Common myeloid progenitor, CD34-positive (primary cell): ENCODE measurements around the gene SGCA.

Experiments
- CTCF ChIA-PET: fragments of 350-600 bp; sonication (Branson Sonifier 250); formaldehyde crosslinking; loops from one replicate; lab custom pipeline; 2021; ENCODE audit warnings: antibody characterized with exemption; lab: Charles Lee
- POLR2A ChIA-PET: fragments of 350-600 bp; sonication (Branson Sonifier 250); formaldehyde crosslinking; loops from one replicate; lab custom pipeline; 2021; ENCODE audit warnings: antibody characterized with exemption; lab: Charles Lee
- DNase-seq, 3 donors: peaks; one replicate each; pipeline versions ENCODE4 v3.0.0 to v3.0.0-alpha.2; 2013
- H3K27ac ChIP-seq, 2 experiments: 1 replicate in 1 of 2; 2 replicates in 1 of 2; pipeline ENCODE4 v1.7.0; 2013; ENCODE audit warnings: inconsistent platforms in 2 of 2, low read length in 2 of 2, mild to moderate bottlenecking in 2 of 2, low read depth in 1 of 2, moderate library complexity in 1 of 2; ENCODE audit not compliant: severe bottlenecking in 2 of 2, insufficient read depth in 1 of 2, poor library complexity in 1 of 2
- H3K27me3 ChIP-seq, 5 experiments: replicated peaks in 2 of 5; 1 replicate in 3 of 5; 2 replicates in 2 of 5; pipeline versions ENCODE4 v1.6.1 to v1.7.0; 2013; ENCODE audit warnings: low read length in 4 of 5, mild to moderate bottlenecking in 2 of 5, moderate library complexity in 2 of 5, inconsistent platforms in 1 of 5; ENCODE audit not compliant: insufficient read depth in 5 of 5, control insufficient read depth in 4 of 5
- H3K36me3 ChIP-seq, 4 experiments: 1 replicate in 2 of 4; 2 replicates in 2 of 4; pipeline versions ENCODE4 v1.6.1 to v1.7.0; 2013; ENCODE audit warnings: low read length in 3 of 4, control low read depth in 1 of 4, mild to moderate bottlenecking in 1 of 4; ENCODE audit not compliant: control insufficient read depth in 4 of 4, insufficient read depth in 4 of 4
- H3K4me1 ChIP-seq, 4 experiments: 1 replicate in 3 of 4; 2 replicates in 1 of 4; pipeline versions ENCODE4 v1.6.1 to v1.7.1; 2013; ENCODE audit warnings: low read length in 3 of 4, mild to moderate bottlenecking in 3 of 4, control low read depth in 1 of 4, inconsistent platforms in 1 of 4, moderate library complexity in 1 of 4; ENCODE audit not compliant: control insufficient read depth in 4 of 4, insufficient read depth in 4 of 4; ENCODE audit errors: control extremely low read depth in 1 of 4
- H3K4me3 ChIP-seq, 7 experiments: 1 replicate in 4 of 7; 2 replicates in 3 of 7; pipeline versions ENCODE4 v1.5.1 to v1.7.0; 2013; ENCODE audit warnings: mild to moderate bottlenecking in 7 of 7, low read length in 6 of 7, moderate library complexity in 6 of 7, inconsistent platforms in 2 of 7, low read depth in 2 of 7, control low read depth in 1 of 7; ENCODE audit not compliant: insufficient read depth in 4 of 7, control insufficient read depth in 1 of 7; ENCODE audit errors: extremely low read depth in 1 of 7
- H3K9me3 ChIP-seq, 5 experiments: 1 replicate in 4 of 5; 2 replicates in 1 of 5; pipeline versions ENCODE4 v1.6.1 to v1.7.1; 2013; ENCODE audit warnings: low read length in 4 of 5, mild to moderate bottlenecking in 2 of 5, inconsistent platforms in 1 of 5, low read depth in 1 of 5, moderate library complexity in 1 of 5; ENCODE audit not compliant: control insufficient read depth in 4 of 5, insufficient read depth in 2 of 5; ENCODE audit errors: control extremely low read depth in 1 of 5
- WGBS: methylation state at CpG from one replicate; pipeline ENCODE4 v1.1.5; 2013; ENCODE audit not compliant: insufficient coverage; 5-methylcytosine and 5-hydroxymethylcytosine counted together

SGCA gene

DNA sequence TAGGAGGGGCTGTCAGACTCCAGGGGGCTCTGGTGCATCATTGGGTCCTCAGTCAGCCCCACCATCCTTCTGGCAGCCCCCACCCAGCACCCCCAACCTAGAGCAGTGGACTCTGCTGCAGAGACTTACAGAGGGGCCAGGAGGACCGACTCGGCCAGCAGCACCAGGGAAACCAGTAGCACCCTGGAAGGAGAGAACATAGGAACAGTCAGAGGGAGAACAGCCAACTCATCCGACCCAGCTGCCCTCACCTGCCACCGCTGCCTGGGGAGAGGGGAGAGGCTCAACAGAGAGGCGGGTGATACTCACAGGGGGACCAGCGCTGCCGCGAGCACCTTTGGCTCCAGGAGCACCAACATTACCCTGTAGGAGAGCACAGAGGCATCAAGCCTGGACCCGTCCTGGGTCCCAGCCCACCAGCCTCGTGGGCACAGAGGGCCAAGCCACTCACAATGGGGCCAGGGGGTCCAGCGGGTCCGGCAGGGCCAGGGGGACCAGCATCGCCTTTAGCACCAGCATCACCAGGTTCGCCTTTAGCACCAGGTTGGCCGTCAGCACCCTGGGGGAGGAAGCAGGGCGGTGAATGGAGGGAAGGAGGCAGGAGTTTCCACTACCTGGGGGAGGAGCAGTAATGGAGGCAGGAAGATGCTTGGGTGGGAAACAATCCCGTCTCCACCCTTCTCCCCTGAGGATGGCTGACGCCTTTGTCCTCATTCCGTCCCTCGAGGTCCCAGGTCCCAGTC is 23.9 kb downstream of the SGCA start:
- no peak for DNase-seq
- H3K9me3 ChIP-seq = no peaks in the 10 kb centered on the region
- WGBS = 99% methylated on average over 15 of the region's 20 CpGs
- no peaks in the 10 kb centered on the region for H3K36me3 ChIP-seq
- ChIA-PET CTCF (no interaction called here), POLR2A (no interaction called here)
- peaks cover 0 to 4% (median 3%) of the 10 kb centered on the region in 4 experiments for H3K4me1 ChIP-seq
- no peak overlapping the region for H3K4me3 ChIP-seq
- H3K27ac ChIP-seq = no peak overlapping the region
- H3K27me3 ChIP-seq = no peaks in the 10 kb centered on the region

GRCh38 chr17:50190293-50190602 is 24.4 kb downstream of the SGCA start:
- H3K27ac ChIP-seq = no peak overlapping the region
- DNase-seq = no peak
- H3K9me3 ChIP-seq = no peaks in the 10 kb centered on the region
- no peaks in the 10 kb centered on the region for H3K4me1 ChIP-seq
- no peaks in the 10 kb centered on the region for H3K27me3 ChIP-seq
- WGBS = 98% methylated on average over 4 of the region's 8 CpGs
- POLR2A ChIA-PET = no interaction called here
- no peak overlapping the region for H3K4me3 ChIP-seq
- CTCF ChIA-PET = no interaction called here
- H3K36me3 ChIP-seq = no peaks in the 10 kb centered on the region

DNA sequence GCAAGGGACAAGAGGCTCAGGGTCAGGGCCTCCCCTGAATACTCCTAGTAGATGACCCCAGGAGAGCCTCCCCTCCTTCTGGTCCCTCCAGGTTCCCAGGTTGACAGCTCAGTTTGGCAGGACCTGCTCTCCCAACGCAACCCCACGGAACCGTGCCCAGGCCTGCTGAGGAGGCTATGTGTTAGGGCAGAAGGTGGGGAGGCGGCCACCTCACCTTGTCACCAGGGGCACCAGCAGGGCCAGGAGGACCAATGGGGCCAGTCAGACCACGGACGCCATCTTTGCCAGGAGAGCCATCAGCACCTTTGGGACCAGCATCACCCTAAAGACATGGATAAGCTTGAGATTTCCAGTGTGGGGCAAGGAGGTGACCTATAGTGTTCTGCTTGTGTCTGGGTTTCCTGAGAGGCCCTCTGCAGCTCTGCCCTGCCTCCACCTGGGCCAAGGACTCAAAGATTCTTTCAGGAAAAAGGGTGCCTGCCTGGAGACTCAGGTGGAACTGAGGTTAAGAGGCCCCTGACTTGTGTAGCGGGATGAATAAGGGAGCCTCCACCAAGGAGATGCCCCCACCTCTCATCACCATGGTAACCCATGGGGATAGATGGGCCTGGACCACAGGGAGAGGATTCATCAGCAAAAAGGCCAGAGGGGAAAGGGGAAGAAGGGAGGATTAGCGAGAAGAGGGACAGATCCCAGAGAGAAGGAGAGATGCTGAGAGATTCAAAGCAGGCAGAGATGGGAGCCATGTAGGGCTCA is 25.0 kb downstream of the SGCA start:
- DNase-seq = no peak
- Histone ChIP-seq H3K4me3 (no peak overlapping the region), H3K36me3 (no peaks in the 10 kb centered on the region), H3K27me3 (no peaks in the 10 kb centered on the region), H3K27ac (no peak overlapping the region), H3K9me3 (no peaks in the 10 kb centered on the region), H3K4me1 (no peaks in the 10 kb centered on the region)
- POLR2A ChIA-PET = no interaction called here
- CTCF ChIA-PET = interaction anchor here (0.9 kb wide), 1 partner anchor 20 kb away, joined by 3 read pairs; no protein-coding TSS in a partner anchor
- WGBS = 93% methylated on average over 8 of the region's 8 CpGs

DNA sequence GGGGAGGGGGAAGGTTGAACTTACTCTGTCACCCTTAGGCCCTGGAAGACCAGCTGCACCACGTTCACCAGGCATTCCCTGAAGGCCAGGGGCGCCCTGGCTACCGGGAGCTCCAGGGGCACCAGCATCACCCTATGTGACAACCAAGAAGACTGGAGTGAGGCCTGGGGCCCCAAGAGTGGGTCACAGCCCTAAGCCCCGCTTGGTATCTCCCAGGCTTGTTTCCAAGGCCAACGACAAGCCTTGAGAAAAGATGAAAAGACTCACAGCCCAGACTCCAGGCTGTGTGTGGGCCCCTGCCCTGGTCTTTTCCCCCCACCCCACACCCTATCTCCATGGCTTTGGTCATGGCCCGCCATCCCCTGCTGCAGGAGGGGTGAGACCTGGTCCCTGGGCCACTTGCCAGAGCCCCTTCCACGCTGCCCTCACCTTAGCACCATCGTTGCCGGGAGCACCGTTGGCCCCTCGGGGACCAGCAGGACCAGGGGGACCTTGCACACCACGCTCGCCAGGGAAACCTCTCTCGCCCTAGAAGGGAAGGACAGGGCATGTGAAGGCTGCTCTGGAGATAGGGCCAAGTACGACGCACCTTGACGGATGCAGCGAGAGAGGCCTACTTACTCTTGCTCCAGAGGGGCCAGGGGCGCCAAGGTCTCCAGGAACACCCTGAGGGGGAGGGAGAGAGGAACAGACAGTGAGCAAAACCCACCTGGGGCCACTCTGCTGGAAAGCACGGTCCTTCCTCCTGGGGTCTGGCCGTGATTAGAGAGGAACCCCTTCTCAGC is 25.7 kb downstream of the SGCA start:
- POLR2A ChIA-PET = no interaction called here
- no peak for DNase-seq
- no peak overlapping the region for H3K4me3 ChIP-seq
- H3K9me3 ChIP-seq = no peaks in the 10 kb centered on the region
- no peaks in the 10 kb centered on the region for H3K4me1 ChIP-seq
- no peaks in the 10 kb centered on the region for H3K36me3 ChIP-seq
- CTCF ChIA-PET = interaction anchor here (0.9 kb wide), 1 partner anchor 21 kb away, joined by 3 read pairs; no protein-coding TSS in a partner anchor
- 87% methylated on average over 15 of the region's 21 CpGs for WGBS
- H3K27me3 ChIP-seq = no peaks in the 10 kb centered on the region
- no peak overlapping the region for H3K27ac ChIP-seq

DNA sequence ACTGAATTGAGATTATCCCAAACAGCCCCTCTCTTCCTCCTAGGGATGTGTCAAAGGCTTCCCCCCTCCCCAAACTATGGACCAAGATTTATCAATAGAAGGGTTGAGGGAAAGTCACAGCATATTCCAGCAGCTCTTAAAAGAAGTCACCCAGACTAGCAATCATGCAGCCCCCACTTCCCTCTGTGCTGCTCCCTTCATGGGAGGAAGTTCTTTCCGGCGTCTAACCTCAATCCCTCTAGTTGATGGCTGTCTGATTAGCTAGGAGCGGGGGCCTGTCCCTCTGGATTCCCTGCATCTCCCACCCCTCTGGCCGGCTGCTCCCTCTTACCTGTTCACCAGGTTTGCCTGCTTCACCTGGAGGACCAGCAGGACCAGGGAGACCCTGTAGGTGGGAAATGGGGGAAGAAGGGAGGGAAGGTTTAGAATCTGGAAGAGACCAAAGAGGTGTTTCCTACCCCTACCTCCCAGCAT is 26.4 kb downstream of the SGCA start:
- ChIA-PET CTCF (no interaction called here), POLR2A (no interaction called here)
- no peaks in the 10 kb centered on the region for H3K9me3 ChIP-seq
- DNase-seq = no peak
- 100% methylated on average over 1 of the region's 4 CpGs for WGBS
- no peaks in the 10 kb centered on the region for H3K27me3 ChIP-seq
- H3K4me1 ChIP-seq = no peaks in the 10 kb centered on the region
- H3K27ac ChIP-seq = no peak overlapping the region
- no peak overlapping the region for H3K4me3 ChIP-seq
- no peaks in the 10 kb centered on the region for H3K36me3 ChIP-seq

DNA sequence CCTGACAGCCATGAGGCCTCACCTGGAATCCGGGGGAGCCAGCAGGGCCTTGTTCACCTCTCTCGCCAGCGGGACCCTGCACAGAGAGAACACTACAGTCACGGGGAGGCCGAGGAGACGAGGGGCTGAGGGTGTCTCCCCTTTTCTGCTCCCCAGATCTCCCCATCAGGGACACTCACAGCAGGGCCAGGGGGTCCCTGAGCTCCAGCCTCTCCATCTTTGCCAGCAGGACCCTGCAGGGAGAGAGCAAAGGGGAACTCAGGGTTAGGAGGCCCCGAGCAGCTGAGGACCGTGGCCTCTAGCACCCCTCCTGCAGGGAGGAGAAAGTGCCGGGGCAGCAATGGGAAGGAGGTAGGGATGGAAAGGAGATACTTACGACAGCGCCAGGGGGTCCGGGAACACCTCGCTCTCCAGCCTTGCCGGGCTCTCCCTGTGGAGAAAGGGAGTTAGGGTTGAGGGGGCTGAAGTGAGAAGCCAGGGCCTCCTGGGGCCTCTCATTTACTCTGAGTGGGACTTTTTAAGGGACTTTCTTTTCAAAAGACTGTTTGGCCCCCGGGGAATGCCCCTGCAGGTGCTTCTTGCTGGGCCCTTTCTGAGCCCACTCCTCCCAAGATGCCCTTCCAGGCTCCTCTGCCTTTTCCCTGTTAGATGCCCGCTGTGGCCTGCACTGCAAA is 26.9 kb downstream of the SGCA start:
- WGBS = 95% methylated on average over 14 of the region's 16 CpGs
- no peaks in the 10 kb centered on the region for H3K4me1 ChIP-seq
- no peak for DNase-seq
- no peaks in the 10 kb centered on the region for H3K9me3 ChIP-seq
- ChIA-PET POLR2A (no interaction called here), CTCF (interaction anchor here (0.7 kb wide), 1 partner anchor 23 kb away, joined by 3 read pairs; no protein-coding TSS in a partner anchor)
- no peaks in the 10 kb centered on the region for H3K36me3 ChIP-seq
- no peak overlapping the region for H3K4me3 ChIP-seq
- no peak overlapping the region for H3K27ac ChIP-seq
- peaks cover 0 to 2% (median 0%) of the 10 kb centered on the region in 5 experiments for H3K27me3 ChIP-seq
